HK-2 (cell line): ENCODE measurements around the gene MFSD6L.
A peak's percentile ranks its signal among the peaks of the same experiment; 100 is the strongest.

Experiments used
- DNase-seq: peaks from one replicate; pipeline ENCODE4 v3.0.0-alpha.2; 2018; ENCODE audit not compliant: unreplicated experiment

Gene MFSD6L

DNA sequence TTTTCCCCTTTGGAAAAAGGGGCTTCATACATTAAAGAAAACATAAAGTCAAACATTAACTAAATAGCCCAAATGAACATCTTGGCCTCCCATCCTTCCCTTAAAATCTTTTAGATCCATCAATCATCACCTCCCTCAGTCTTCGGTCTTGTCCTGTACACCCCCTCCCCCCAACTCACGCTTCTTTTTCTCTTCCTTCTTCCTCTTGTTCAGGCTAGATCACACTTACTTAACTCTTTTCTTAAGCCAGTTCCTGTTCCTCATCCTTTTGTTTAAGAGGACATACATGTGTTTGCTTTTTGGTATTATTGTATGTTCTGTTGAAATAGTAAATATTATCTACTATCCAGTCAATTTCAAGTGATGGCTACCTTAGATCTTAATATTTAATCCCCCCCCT lies 5.5 kb downstream of the MFSD6L start:
- DNase-seq: no peak

DNA sequence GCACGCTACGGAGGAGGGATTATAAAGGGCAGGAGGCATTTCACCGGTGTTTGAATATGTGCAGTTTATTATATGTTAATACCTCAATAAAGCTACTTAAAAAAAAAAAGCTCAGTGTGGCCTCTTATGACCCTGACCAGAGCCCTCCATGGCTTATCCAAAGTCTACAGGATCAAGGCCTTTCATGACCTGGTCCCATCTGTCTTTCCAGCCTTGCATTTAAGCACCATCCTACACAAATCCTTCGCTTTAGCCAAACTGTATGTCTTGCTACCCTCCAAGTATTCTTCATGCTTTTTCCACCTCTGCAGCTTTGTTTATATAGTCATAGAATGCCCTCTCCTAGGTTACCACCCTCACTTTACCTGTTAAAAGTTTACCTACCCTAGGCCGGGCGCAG lies 6.5 kb downstream of the MFSD6L start:
- no peak for DNase-seq

DNA sequence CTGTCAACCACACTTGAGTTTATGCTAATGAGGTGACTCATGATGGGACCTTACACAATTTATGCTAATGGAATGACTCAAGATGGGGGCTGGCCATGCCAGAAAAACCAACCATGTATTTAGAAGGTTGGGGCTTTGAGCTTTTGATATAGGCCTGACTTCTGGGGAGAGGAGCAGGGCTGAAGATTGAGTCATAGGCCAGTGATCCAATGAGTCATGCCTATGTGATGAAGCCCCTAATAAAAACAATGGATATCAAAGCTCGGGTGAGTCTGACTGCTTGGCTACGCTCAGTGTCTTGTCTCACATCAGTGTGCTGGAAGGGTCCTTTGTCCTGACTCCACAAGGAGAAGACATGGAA lies 7.3 kb downstream of the MFSD6L start:
- no peak for DNase-seq

DNA sequence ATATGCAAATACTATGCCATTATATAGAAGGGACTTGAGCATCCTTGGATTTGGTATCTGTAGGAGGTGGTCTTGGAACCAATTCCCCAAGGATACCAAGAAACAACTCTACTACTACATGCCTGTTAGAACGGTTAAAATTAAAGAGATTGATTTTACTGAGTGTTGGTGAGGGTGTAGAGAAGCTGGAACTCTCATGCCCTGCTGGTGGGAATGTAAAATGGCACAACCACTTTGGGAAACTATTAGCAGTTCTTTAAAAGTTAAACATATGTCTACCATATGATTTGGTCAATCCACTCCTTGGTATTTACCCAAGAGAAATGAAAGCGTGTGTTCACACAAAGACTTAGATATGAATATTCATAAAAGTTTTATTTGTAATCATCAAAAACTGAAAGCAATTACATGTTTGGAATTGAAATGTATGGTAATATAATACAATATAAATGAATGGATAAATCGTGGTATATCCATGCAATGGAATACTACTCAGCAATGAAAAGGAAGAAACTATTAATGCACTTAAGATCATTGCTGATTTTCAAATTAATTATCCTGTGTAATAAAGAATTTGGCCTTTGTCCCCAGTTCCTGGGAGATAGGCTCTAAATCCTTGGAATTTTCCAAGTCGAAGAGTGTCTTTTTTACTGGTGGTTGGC lies 7.8 kb downstream of the MFSD6L start:
- no peak for DNase-seq

DNA sequence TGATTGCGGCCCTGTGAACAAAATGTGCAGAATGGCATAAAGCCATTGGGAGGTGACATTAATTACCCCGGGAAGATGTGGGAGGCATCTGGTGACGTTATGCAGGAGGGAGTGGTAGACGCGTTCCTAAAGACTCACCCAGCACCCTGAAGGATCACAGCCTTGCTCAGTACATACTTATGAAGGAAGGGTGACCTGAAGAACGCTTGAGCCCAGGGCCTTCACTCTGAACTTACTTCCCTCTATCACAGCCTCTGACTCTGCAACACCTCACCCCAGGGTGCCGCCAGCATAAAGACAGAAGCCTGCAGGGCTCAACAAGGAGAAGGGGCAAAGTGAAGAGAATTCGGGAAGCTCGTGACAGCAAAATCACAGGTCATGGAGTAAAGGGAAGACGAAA lies 9.4 kb downstream of the MFSD6L start:
- no peak for DNase-seq

DNA sequence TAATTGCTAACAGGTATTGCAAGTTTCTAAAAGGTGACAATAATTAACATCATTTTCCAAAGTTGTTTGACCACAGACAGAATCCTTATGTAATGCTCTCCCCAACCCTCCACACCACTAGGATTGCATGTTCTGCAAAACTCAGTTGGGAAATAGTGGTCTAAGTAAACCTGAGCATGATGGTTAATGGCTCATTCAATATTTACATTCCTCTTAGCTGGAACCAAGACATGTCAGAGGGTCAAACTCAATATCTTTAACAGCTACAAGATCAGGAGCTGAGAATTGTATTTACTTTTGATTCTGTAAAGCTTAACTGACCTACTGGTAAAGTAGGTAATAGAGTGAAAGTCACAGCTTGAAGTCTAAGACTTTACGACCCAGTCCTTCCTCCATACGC lies 10.2 kb downstream of the MFSD6L start:
- no peak for DNase-seq

DNA sequence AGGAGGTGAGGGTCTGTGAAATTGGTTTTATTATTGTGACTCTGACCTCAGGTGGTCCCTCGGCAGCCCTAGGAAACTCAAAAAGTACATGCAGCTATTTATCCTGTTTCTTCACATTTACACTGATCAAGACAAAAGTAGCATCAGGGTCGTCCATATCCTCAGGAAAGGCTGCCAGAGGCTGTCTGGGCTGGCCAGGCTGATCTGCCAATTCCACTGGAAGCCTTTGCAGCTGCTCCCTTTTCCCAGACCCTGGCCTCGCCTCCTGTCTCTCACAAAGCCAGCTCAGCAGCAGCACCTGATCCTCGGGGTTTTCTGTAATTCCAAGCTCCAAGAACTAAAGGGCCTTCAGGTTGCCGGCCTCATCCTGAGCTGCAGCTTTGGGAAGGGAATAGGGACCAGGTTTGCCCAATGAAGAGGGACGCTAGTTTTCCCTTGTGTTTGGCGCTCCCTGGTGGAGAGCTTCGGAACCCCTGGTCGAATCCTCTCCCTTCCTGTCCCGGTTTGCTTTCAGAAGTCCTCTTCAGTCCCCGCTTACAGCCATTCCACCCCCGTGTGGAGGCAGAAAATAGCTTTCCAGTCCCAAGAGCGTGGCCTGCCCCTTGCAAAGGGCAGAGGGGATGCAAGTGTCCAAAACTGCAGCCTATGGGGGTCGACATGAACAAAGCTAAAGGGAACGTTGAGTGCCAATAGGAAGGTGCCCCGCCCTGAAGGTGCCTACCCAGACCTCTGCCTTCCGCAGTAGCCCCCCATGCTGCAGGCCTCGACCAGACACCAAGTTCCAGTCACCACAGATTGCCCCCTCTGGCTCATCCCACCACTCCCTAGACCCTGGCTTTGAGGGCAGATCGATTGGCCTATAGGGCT lies 13.4 kb downstream of the MFSD6L start:
- peak; percentile 64 for DNase-seq

DNA sequence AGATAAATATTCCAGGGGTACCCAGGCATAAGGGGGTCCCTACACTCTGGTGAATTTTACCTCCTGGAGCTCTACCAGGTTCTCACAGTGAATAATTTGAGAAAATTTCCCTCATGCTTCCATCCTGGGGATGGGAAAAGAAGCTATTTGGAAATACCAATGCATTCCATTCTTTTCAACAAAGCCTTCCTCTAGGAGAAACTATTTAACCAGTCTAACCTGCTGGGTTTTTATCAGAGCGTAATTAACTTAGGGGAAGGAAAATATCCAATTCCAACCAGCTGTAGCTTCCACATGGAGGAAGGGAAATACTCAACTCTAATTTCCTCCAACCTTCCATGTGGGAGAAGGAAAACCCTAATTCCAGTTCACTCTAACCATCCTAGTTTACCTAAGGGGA lies 17.0 kb downstream of the MFSD6L start:
- DNase-seq: no peak

DNA sequence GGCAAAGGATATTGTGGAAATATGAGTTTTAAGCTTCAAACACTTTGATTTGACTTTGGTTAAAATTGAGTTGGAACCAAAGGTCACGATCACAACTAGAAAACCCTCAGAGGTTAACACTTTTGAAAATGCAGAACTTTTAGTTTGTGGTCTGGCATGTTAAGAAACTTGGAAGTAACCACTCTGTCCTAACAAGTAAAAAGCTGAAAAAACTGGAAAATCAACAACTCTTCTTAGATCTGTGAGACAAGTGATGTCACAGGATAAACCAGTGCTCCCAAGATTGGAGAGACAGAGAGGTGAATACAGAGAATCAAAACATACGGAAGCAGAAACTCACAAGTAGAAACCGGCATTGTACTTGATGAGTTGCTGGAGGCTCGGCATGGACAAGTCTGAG lies 17.4 kb downstream of the MFSD6L start:
- DNase-seq: no peak

DNA sequence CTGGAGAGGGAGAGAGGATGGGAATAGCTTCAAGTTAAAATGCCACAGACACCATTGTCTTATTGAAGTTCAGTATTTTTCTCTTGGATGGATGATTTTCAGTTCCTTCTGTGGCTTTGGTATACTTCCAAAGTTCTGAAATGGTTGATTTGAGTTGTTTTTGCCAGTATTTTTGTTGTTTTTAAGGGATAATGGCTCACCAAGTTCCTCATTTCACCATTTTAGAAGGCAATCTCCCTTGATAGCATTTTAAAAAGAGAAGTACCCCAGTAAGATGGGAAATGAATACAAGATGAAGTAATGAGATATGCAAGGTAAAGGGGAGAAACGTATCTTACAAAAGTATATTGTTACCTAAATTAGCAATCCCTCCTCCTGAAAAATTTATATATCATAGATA lies 22.3 kb downstream of the MFSD6L start:
- DNase-seq: no peak

DNA sequence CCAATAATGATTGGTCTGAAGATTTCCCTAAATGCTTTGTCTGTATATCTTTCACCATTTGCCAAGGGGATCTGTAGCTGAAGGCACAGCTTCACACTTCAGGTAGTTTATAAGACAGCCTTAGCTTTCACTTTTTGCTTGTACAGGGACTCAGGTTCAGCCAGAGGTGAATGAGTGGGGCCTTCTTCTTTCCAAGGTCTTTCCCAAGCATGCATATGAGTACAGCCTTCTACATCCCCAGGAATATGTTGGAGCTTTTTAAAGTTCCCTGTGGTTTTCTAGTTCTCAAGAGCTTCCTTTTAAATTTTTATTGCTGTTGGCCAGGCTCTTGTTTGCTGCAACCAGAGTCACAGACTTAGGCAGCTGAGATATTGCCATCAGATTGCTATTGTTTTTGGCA lies 22.9 kb downstream of the MFSD6L start:
- no peak for DNase-seq

DNA sequence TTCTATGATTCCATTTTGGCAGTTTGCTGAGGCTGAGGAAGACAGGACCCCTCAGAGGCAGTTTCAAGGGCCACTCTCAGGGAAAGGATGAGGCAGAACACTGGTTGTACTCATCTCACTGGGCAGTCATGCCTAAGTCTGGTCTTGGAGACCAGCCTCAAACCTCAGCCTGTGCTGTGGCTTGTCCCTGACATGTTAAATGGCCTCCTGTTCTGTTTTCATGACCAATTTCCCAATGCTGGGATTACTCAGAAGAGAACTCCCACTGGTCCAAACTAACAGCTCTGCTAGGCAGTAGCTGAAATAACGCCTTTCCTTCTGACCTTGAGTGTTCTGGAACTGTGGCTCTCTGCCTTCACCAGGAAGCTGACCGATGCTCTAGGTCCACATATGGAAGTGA lies 32.4 kb downstream of the MFSD6L start:
- no peak for DNase-seq

DNA sequence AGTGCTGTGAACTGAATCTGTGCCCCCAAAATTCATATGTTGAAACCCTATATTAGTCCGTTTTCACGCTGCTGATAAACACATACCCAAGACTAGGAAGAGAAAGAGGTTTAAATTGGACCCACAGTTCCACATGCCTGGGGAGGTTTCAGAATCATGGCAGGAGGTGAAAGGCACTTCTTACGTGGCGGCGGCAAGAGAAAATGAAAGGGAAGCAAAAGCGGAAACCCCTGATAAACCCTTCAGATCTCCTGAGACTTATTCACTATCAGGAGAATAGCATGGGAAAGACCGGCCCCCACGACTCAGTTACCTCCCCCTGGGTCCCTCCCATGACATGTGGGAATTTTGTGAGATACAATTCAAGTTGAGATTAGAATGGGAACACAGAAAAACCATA lies 37.2 kb downstream of the MFSD6L start:
- DNase-seq: no peak

DNA sequence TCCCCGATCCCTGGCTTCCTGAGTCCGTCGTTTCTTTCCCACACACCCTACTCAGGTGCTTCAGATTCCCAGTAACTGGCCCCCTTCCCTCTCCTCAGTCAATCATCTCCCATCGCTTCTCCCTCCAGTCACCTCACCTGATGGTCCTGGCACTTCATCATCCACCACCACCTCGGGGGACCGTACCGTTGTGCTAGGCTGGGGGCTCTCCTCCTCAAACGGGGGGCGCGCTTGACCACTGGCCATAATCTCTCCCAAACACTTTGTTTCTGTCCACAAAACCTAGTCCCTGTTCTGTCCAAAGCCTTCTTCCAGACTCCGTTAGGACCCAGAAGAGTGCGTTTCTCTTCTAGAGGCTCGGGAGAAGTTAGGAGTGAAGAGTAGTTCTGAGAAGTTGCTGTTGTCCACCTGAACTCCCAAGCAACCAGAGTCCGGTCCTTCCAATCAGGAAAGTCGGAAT lies 41.0 kb downstream of the MFSD6L start, which contains the start of gene SPDYE4:
Gene SPDYE4 (minus strand): TSS at position 410 of the 460 bp plus-strand sequence. CDS start 164 bp downstream, at position 246.
- DNase-seq: no peak

DNA sequence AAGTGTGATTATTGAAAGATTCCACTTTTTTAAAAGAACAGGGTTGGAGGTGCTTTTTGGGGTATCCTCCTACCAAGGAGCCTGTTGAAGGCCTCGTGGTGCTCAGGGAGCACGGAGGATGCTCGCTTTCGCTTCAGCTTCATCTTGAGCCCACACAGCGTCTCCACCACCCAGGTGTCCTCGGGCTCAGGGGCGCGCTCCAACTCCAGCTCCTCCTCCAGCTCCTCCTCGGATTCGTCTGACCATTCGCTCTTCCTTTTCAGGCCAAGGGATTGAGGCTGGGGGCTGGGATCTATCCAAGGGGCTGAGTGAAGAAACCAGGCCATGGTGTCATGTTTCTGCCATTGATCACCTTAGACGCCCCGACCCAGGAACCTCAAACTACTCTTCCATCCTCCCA lies 42.0 kb downstream of the MFSD6L start:
- DNase-seq: no peak

DNA sequence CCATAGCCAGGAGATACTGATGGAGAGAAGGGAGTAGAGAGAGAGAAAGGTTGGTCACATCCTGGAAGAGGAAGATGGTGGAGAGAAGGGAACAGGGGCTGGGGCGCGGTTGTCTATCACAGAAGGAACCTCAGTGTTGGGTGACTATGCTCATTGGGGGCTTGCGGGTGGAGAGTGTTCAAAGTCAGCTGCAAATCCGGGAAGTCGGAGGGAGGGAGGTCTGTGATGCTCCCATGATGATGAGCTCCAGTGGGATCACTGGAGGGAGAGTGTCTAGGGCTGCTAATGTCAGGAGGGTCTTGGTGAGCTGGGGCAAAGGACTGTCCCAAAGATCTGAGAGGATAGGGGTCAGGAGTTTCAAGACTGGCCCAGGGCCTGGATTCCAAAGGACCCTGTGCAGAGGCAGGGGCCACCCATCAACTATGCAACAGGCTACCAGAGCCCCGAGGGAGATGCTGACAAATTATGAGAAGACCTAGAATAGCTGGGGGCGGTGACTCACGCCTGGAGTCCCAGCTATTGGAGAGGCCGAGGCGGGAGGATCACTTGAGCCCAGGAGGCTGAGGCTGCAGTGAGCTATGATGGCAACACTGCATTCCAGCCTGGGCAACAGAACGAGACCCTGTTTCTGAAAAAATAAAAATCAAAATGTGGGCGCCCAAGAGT lies 43.4 kb downstream of the MFSD6L start:
- no peak for DNase-seq

DNA sequence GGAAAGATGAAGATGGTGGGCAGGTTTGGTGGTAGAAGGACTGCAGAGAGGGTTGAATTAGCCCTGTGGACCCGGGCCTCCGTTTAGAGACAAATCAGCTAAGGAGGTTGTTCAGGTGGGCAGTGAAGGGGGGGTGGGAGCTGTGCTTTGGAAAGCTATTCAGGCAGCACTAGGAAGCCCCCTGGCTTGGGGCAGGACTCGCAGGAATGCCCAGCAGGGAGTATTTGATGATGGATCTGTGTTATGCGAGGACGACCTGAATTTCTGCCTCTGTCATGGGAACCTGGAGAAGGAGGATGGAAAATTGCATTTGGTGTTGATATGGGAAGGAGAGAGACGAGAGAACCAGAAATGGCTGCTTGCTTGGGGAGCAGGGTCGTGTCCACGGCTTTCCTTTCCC lies 44.3 kb downstream of the MFSD6L start:
- DNase-seq: no peak

DNA sequence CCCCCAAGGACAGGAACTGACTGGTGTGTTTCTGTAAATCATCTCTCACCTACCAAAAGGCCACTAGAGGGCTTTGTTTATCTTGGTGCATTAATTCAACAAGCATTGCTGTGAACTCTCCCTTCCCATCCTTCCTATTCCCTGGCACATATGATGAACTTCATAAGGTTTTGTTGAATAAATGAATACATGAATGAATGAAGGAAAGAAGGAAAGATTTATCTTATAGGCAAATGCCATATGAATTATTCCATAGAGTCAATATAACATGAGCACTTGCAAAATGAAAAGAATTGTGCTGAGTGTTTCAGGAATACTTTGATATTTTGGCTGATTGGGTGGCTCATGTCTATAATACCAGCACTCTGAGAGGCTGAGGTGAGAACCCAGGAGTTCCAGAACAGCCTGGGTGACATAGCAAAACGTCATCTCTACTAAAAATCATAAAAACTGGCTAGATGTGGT lies 45.2 kb downstream of the MFSD6L start:
- no peak for DNase-seq

DNA sequence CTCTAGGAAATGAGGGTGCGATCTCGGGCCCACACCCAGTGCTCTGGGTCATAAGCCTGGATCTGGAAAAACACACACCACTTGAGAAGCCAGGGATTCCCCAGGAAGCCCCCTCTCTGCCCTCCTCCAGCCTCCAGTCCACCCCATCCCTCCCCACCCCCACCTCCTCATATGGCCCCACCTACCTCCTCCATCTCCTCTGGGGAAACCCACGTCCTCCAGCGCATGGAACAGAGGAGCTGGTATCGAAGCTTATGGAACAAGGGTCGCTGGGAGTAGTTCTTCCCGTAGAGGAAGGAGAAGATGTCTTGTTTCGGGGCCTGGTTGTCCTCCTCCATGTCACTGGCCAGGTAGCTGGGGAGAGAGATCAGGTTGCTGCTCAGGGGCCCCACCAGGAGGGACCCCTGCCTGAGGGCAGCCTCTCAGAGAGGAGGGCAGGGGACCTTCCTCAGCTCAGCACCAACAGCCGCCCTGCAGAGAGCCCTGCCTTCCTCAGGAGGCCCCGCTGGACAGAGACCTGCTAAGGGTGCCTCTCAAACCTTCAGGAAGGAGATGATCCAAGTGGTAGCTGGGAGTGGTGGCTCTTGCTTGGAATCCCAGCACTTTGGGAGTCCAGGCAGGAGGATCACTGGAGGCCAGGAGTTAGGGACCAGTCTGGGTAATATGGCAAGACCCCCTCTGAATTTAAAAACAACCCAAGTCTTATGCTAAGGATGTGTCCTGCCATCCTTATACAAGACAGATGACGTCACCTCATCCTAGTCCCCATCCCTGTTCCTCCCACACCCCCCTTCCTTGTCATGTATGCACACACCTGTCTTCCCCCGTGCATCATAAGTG lies 45.8 kb downstream of the MFSD6L start:
- DNase-seq: no peak

DNA sequence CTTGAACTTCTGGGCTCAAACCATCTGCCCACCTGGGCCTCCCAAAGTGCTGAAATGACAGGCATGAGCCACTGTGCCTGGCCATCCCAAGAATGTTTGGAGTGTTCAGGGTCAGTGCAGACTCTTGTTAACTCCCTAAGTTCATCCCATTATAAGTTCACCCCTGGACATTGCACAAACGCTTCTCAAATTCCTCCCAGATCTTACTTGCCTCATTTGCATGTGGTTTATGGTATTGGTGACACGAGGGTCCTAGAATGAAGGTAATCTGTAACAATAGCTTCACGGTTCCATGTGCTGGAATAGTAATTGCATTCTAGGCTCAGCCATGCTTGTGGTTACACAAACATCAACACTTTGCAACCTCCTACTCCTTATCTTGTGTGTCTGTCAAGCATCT lies 49.5 kb downstream of the MFSD6L start:
- DNase-seq: no peak

DNA sequence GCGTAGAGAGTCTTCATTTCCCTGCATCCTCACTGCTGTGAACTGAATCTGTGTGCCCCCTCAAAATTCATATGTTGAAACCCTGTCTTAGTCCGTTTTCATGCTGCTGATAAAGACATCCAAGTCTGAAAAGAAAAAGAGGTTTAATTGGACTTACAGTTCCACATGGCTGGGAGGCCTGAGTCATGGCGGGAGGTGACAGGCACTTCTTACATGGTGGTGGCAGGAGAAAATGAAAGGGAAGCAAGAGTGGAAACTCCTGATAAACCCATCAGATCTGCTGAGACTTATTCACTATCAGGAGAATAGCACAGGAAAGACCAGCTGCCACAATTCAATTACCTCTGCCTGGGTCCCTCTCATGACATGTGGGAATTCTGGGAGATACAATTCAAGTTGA lies 51.4 kb downstream of the MFSD6L start:
- no peak for DNase-seq
